Umbilical cord (tissue), 2 donors: ENCODE data around the gene ZNF878. TPM values are rescaled to one million over a fixed set of nuclear protein-coding genes. Genes with fewer than 3 reads are reported as not detected.
"Not testable (repeated sequence)": the region's sequence is repeated elsewhere in the genome, so short reads cannot be mapped to it uniquely, and the experiment has no call there.

Experiments
- DNase-seq: peaks from one replicate; pipeline ENCODE4 v3.0.0-alpha.2; 2015; ENCODE audit warnings: low spot score
- total RNA-seq: library from RNA; depleted of rRNA; stranded (reverse); fragments of >200 nt; gene quantifications from one replicate; pipeline ENCODE4 v1.2.3, GENCODE V29; 2014; ENCODE audit warnings: low replicate concordance; ENCODE audit not compliant: insufficient read depth

Gene ZNF878
- 1.9 TPM for total RNA-seq

DNA sequence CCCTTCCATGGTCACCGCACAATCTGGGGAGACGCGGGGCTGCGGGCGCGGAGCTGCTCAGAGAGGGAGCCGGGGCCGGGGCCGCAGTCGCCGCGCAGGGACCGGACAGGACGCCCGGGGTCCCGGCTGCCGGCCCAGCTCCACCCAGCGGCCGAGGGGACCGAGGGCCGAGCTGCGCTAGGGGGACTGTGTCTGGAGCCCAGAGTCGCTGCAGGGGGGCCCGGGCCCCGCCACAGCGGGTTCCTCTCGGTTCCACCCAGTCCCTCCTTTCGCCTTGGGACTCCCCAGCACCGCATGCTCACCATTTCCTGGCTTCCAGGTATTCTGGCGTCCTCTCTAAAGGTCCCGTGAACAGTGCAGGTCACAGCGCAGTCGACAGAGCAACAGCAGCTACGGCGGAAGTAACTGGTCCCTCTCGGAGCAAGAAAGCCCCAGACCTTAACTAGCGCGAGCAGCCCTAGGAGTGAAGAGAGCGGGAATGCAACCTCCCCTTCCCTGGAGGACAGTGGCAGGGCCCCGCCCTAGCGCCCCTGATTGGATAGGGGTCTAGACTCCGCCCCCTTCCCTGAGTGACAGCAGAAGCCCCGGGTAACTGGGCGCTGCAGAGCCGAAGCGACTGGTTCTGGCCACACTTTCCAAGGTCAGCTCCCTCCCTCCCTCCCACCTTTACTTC, at the start of gene ZNF878:
Gene ZNF878 (minus strand): TSS at position 465 of the 673 bp plus-strand sequence. CDS start 160 bp downstream, at position 305.
- DNase-seq: peak; percentile 94

DNA sequence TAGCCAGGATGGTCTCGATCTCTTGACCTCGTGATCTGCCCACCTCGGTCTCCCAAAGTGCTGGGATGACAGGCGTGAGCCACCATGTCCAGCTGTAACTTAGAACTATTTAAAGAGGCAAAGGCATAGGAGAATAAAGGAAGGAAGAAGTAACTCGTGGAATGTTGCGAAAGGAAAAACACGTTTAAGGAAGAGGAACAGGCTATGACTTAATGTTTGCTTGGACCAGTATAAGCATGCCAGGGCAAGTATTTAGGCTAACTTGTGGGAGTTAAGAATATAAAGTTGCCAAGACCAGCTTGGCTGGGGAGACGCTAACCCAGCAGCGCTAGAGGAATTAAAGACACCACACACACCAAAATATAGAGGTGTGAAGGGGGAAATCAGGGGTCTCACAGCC, 45.3 kb upstream of the ZNF878 start:
- no peak for DNase-seq

DNA sequence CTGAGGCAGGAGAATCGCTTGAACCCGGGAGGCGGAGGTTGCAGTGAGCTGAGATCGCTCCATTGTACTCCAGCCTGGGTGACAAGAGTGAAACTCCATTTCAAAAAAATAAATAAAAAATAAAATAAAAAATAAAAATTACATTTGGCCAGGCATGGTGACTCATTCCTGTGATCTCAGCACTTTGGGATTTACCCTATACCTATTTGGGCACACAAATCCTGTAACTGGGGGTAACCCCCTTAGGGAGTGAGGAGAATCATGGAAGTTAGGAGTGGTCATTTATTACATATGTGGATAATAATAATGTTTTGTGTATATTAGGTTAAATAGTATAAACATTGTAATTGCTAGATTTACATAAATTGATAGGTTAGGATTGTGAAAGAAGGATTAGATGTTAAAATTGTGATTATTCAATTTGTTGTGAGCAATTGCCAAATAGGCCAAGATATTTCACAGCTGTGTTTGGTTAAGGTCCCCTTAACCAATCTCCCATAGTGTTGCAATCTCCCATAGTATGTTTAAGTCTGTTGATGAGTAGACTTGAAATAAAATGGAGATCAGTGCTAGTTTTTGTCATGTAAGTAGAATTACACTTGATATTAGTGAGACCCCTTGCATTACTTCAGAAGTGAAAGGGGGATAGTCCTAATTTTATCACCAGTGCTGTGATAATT, 42.5 kb upstream of the ZNF878 start:
- no peak for DNase-seq

DNA sequence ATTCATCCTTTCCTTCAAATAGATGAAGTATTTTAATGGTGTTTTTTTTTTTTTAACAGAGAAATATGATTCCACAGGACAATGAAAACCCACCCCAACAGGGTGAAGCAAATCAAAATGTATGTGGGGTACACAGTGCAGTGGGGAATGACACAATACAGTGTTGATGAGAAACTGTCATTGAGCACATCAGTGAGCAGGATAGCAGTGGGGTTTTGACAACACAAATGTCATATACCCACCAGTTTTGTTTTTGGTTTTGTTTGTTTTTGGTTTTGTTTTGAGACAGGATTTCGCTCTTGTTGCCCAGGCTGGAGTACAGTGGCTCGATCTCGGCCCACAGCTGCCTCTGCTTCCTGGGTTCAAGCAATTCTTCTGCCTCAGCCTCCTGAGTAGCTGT, 41.0 kb upstream of the ZNF878 start:
- DNase-seq: no peak

DNA sequence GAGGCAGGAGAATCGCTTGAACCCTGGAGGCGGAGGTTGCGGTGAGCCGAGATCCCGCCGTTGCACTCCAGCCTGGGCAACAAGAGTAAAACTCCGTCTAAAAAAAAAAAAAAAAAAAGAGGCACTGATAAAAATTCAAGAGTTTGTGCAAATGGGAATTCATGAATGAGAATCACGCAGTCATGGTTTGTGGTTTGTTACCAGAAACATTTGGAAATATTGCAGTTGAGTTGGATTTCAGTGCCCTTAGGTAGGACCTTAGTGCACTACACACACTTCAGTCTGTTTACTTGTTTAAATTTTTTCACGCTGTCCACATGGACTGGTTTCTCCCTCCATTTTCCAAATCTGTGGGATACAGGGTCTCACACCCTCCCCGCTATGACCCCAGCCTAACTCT, 40.2 kb upstream of the ZNF878 start:
- no peak for DNase-seq

DNA sequence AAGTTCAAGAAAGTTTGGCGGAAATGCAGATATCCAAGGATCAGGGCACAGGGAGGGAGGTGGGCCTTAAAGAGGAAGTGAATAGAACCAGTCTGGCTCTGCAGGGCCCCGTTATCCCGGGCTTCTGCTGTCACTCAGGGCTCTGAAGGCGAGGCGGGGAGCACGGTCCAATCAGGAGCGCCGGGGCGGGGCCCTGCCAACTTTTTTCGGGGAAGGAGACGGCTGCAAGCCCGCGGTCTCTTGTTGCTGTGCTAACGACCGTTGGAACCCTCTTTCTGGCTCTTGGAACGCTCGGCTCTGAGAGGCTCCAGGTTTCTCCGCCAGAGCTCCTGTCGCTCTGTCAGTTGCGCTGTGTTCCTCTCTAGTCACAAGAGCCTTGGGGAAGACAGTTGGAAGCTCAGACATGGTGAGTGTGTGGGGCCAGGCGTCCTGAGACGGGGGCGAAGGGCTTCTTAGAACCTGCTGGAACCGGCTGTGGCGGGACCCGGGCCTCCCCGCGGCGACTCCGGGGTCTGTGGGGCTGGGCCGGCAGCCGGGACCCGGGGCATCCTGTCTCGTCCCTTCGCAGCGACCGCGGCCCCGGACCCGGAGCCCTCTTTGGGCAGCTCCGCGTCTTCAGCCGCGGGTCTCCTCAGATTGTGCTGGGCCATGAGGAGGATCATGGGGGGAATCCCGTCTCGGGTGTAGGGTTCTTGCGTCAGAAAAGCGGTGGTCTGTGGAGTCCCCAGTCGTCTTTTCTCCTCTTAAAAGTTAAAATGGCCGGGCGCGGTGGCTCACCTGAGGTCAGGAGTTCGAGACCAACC, 39.5 kb upstream of the ZNF878 start:
- peak; percentile 96 for DNase-seq

DNA sequence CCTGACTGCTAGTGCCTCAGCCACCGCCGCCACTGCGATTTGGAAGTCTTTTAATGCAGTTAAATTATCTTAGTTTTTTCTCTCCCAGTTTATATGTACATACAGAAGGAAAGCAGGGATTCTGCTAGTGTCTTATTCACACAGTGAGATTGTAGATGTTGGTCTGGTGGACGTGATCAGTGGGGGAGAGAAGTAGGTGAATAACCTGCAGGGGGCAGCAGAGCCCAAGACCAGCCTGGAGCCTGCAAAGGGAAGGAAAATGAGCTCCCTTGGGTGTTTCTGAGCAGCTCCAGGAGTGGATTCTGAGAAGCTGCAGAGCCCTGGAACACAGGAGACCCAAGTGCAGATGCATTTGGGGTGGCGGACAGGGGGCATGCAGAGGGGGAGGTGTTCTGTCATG, 38.0 kb upstream of the ZNF878 start:
- peak; percentile 68 for DNase-seq

DNA sequence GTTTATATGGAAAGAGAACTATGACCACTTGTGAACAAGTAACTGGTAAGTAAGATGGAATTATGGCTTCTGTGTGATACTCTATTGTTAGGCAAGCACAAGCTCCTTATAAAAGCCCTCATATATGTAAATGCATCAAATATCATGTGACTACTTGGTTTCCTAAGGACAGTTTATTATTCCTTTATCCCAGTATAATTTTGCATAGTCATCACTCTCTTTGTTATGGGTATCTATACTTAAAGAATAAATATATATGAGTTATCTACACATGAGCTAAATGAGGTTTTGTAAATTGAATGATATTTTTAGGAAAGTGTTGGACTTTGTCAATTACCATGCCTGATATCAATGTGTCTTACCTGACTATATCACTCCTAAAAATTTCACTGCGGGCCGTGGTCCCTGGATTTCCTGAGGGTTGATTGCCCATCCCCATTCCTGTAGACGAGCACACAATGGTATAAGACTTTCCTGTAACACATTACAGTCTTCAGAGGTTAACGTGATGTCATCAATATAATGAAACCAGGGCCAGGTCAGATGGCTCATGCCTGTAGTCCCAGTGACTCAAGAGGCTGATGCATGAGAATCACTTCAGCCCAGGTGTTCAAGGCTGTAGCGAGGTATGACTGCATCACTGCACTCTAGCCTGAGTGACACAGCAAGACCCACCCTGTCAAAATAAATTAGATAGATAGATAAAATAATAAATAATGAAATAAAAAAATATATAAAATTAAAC, 32.5 kb upstream of the ZNF878 start:
- DNase-seq: no peak

DNA sequence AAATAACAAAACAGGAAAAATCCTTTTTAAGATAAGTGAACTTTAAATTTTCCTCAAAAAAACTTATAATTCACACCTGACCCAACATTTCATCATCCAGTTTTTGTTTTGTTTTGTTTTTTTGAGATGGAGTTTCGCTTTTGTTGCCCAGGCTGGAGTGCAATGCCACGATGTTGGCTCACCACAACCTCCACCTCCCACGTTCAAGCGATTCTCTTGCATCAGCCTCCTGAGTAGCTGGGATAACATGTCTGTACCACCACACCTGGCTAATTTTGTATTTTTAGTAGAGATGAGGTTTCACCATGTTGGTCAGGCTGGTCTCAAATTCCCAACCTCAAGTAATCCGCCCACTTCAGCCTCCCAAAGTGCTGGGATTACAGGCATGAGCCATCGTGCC, 30.6 kb upstream of the ZNF878 start:
- DNase-seq: not testable (repeated sequence)

DNA sequence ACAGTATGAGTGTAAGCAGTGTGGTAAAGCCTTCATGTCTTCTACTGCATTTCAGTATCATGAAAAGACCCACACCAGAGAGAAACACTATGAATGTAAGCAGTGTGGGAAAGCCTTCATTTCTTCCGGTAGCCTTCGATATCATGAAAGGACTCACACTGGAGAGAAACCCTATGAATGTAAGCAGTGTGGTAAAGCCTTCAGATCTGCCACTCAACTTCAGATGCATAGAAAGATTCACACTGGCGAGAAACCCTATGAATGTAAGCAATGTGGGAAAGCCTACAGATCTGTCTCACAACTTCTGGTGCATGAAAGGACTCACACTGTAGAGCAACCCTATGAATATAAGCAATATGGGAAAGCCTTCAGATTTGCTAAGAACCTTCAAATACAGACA, 24.6 kb upstream of the ZNF878 start:
- no peak for DNase-seq

DNA sequence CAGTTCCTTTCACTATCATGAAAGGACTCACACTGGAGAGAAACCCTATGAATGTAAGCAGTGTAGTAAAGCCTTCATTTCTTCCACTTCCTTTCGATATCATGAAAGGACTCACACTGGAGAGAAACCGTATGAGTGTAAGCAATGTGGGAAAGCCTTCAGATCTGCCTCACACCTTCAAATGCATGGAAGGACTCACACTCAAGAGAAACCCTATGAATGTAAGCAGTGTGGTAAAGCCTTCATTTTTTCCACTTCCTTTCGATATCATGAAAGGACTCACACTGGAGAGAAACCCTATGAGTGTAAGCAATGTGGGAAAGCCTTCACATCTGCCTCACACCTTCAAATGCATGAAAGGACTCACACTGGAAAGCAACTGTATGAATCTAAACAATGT, 23.6 kb upstream of the ZNF878 start:
- DNase-seq: not testable (repeated sequence)

DNA sequence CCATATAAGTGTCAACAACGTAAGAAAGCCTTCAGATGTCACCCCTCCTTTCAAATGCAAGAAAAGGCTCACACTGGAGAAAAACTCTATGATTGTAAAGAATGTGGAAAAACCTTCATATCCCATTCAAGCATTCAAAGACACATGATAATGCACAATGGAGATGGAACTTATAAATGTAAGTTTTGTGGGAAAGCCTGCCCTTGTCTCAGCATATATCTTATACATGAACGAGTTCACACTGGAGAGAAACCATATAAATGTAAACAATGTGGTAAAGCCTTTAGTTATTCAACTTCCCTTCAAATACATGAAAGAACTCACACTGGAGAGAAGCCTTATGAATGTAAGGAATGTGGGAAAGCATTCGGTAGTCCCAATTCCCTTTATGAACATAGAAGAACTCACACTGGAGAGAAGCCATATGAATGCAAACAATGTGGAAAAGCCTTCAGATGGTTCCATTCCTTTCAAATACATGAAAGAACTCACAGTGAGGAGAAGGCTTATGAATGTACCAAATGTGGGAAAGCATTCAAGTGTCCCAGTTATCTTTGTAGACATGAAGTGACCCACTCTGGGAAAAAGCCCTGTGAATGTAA, 22.9 kb upstream of the ZNF878 start:
- no peak for DNase-seq

DNA sequence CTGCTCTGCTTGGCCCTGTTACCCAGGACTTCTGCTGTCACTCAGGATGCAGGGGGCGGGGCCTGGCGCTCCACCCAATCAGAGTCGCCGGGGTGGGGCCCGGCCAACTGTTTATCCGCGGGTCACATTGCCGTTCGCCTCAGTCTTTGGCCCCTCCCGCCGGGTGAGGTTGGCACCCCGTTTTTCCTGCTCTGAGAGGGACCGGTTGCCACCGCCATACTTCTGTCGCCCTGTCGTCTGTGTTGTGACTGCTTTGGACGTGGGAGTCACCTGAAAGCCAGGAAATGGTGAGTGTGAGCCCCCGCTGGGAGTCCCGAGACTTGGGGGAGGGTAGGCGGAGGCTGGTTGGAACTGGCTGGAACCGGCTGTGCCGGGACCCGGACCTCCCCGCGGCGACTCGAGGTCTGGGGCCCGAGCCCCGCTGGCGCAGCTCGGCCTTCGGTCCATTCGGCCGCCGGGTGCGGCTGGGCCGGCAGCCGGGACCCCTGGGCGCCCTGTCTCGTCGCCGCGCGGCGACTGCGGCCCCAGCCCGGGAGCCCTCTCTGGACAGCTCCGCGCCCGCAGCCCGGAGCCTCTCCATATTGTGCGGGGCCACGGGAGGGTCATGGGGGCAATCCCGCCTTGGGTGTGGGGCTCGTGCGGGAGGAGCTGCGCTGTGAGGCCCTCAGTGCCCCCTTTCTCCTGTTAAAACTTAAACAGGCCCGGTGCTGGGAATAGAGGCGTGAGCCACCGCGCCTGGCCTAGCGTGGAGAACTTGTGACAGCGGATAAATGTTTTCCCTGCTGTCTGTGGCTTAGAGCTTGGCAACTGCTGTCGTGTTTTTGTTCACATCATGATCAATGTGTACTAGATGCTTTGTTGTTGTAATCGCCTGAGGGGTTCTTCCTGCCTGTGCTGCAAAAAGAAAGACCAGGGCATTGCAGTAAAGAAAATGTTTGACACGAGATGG, 12.1 kb upstream of the ZNF878 start, which contains the start of gene ZNF844:
Gene ZNF844 (plus strand): TSS at position 142 of the 949 bp plus-strand sequence. CDS start 143 bp downstream, at position 285.
- peak; percentile 95 for DNase-seq

DNA sequence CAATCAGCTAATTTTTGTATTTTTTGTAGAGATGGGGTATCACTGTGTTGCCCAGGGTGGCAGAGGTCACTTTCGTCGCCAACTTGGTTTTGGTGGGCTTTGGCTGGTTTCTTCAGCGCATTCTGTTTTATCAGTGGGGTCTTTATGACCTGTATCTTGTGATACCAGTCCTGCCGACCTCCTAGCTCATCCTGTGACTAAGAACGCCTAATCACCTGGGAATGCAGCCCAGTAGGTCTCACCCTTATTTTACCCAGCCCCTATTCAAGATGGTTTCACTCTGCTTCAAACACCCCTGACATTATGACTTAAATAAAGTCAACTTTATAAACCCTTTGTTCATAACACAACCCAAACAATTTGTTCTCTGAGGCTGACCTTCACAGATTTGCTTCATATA, 3.0 kb upstream of the ZNF878 start:
- DNase-seq: no peak

DNA sequence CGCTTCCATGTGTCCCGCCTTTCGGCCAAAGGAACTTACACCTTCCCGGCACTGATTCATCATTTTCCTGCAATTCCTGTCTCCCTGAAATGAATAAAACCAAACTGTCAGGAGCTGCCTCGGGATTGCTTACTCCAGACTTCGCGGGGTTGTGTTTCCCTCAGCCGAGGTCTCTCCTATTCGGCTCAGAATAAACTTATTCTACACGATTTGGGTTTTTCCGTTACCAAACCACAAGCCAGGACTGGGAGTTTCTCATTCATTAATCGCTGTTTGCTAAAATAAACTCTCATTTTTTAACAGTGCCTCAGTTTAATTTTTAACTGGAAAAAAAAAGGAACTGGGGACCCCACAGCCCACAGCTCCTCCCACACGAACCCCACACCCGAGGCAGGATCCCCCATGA, 667 bp downstream of the ZNF878 start:
- peak; percentile 7 for DNase-seq

DNA sequence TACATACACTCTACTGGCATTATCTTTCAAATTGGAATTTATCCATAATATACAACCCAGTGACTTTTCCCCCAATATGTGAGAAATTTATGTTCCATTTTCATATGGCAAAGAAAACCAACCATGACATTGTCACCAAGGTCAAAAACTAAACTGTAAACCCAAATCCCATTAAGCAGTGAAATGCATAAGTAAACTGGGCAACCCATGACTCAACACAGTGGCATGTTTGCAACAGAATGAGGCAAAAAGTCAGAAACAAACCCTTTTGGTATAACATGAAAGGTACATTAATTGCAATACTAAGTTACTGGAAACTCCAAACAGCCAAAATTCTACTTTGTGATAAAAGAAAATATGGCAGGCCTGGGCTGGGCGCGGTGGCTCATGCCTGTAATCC, 4.9 kb downstream of the ZNF878 start:
- DNase-seq: no peak

DNA sequence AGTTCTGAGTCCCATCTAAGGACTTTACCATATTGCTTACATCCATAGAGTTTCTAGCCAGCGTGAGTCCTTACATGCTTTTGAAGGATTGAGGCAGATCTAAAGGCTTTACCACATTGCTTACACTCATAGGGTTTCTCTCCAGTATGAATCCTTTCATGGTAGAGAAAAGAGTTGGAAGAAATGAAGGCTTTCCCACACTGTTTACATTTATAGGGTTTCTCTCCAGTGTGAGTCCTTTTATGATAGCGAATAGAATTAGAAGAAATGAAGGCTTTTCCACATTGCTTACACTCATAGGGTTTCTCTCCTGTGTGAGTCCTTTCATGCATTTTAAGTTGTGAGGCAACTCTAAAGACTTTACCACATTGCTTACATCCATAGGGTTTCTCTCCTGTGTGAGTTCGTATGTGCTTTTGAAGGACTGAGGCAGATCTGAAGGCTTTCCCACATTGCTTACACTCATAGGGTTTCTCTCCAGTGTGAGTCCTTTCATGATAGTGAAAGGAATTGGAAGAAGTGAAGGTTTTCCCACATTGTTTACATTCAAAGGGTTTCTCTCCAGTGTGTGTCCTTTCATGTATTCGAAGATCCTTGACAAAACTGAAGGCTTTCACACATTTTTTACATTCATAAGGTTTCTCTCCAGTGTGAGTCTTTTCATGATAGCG, 8.9 kb downstream of the ZNF878 start:
- no peak for DNase-seq

DNA sequence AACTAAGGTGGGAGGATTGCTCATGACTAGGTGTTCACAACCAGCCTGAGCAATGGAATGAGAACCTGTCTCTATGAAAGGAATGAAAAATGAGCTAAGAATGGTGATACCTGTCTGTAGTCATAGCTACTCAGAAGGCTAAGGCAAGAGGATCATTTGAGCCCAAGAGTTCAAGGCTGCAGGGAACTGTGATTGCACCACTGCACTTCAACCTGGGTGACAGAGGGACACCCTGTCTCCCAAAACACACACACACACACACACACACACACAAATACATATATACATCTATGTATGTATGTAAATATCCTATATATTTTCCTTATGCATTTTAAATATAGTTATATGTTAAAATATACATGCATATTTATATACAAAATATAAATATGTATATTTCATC, 9.9 kb downstream of the ZNF878 start:
- DNase-seq: no peak
